Testis (tissue), 2 donors: ENCODE measurements around the gene B3GALT6.

Experiments
- CTCF ChIP-seq, 3 experiments: fragments of 450-650 bp in 2 of 3; fragments of 200-600 bp in 1 of 3; sonication (generic) in 1 of 3; IDR thresholded peaks; one replicate each; pipeline ENCODE4 v1.5.1; 2016 to 2019; ENCODE audit warnings: antibody characterized with exemption in 3 of 3, mild to moderate bottlenecking in 2 of 3, moderate library complexity in 1 of 3
- POLR2A ChIP-seq: fragments of 450-650 bp; IDR thresholded peaks from one replicate; pipeline ENCODE4 v1.6.1; 2017; ENCODE audit warnings: antibody characterized with exemption, mild to moderate bottlenecking, moderate library complexity

- TF ChIP-seq CTCF (IDR thresholded peaks at IDR 0.05) (no peak), POLR2A (no peak)
Measured at GRCh38 chr1:1210726-1211540, 21.1 kb upstream of the B3GALT6 start.
